ENCODE data around the gene RFT1. TPM values are rescaled to one million over a fixed set of nuclear protein-coding genes. Genes with fewer than 3 reads are reported as not detected.

The RFT1 gene
- total RNA-seq, 2 experiments from 2014 or later = 8.5 to 10.2 TPM

- intact Hi-C loops (cut with DNase I, micrococcal nuclease) = no loop called here
- Mint-ChIP-seq H3K4me3 (no peak overlapping the region), H3K36me3 (ENCODE audit: low read depth) (no peaks in the 10 kb centered on the region), H3K9me3 (no peaks in the 10 kb centered on the region), H3K27ac (no peak overlapping the region), H3K4me1 (ENCODE audit: low read depth) (no peaks in the 10 kb centered on the region), H3K27me3 (peaks cover 23% of the 10 kb centered on the region)
- ChIA-PET POLR2A (interaction anchor here (0.8 kb wide), 1 partner anchor 10 kb away, joined by 3 read pairs; no protein-coding TSS in a partner anchor), CTCF (no interaction called here)
- ATAC-seq (ENCODE audit: poor library complexity) (no peak), DNase-seq (no peak)
- no peak overlapping the region for H3K27ac ChIP-seq (ENCODE audit: low read depth in 1 of 2, low read length in 2 of 2)
- peaks cover 12 to 17% of the 10 kb centered on the region in 2 experiments for H3K27me3 ChIP-seq (ENCODE audit: control insufficient read depth in 1 of 2, insufficient read depth in 2 of 2, low read length in 2 of 2)
- H3K4me1 ChIP-seq (ENCODE audit: insufficient read depth, low read length) = no peaks in the 10 kb centered on the region
- no peak overlapping the region for H3K4me3 ChIP-seq (ENCODE audit: low read length)
- no peak for TF ChIP-seq CTCF (IDR thresholded peaks at IDR 0.05)
- H3K9me3 ChIP-seq (ENCODE audit: control insufficient read depth in 1 of 2, insufficient read depth in 1 of 2, low read length in 2 of 2) = peaks cover 0 to 3% of the 10 kb centered on the region in 2 experiments
- H3K36me3 ChIP-seq (ENCODE audit: insufficient read depth, low read length) = no peaks in the 10 kb centered on the region
These were observed 20.2 kb upstream of the RFT1 start for GRCh38 chr3:53150247-53151085.

GRCh38 chr3:53149699-53150098, 19.5 kb upstream of the RFT1 start:
- ATAC-seq (ENCODE audit: poor library complexity) (no peak), DNase-seq (no peak)
- H3K36me3 Mint-ChIP-seq (ENCODE audit: low read depth) = no peaks in the 10 kb centered on the region
- H3K4me1 Mint-ChIP-seq (ENCODE audit: low read depth) = no peaks in the 10 kb centered on the region
- H3K4me3 Mint-ChIP-seq = no peak overlapping the region
- no peaks in the 10 kb centered on the region for H3K36me3 ChIP-seq (ENCODE audit: insufficient read depth, low read length)
- no peaks in the 10 kb centered on the region for H3K4me1 ChIP-seq (ENCODE audit: insufficient read depth, low read length)
- peaks cover 19% of the 10 kb centered on the region for H3K27me3 Mint-ChIP-seq
- no peak overlapping the region for H3K4me3 ChIP-seq (ENCODE audit: low read length)
- peaks cover 0 to 1% of the 10 kb centered on the region in 2 experiments for H3K9me3 ChIP-seq (ENCODE audit: control insufficient read depth in 1 of 2, insufficient read depth in 1 of 2, low read length in 2 of 2)
- ChIA-PET POLR2A (interaction anchor here (0.8 kb wide), 1 partner anchor 11 kb away, joined by 3 read pairs; no protein-coding TSS in a partner anchor), CTCF (no interaction called here)
- no peak overlapping the region for H3K27ac Mint-ChIP-seq
- no peaks in the 10 kb centered on the region for H3K9me3 Mint-ChIP-seq
- intact Hi-C loops (cut with DNase I, micrococcal nuclease) = no loop called here
- no peak for TF ChIP-seq CTCF (IDR thresholded peaks at IDR 0.05)
- H3K27ac ChIP-seq (ENCODE audit: low read depth in 1 of 2, low read length in 2 of 2) = no peak overlapping the region
- H3K27me3 ChIP-seq (ENCODE audit: control insufficient read depth in 1 of 2, insufficient read depth in 2 of 2, low read length in 2 of 2) = peaks cover 5 to 10% of the 10 kb centered on the region in 2 experiments

- TF ChIP-seq CTCF (IDR thresholded peaks at IDR 0.05) = no peak
- ATAC-seq (ENCODE audit: poor library complexity) (no peak), DNase-seq (no peak)
- Histone ChIP-seq H3K9me3 (ENCODE audit: control insufficient read depth in 1 of 2, insufficient read depth in 1 of 2, low read length in 2 of 2) (no peaks in the 10 kb centered on the region), H3K36me3 (ENCODE audit: insufficient read depth, low read length) (no peaks in the 10 kb centered on the region), H3K27ac (ENCODE audit: low read depth in 1 of 2, low read length in 2 of 2) (no peak overlapping the region), H3K27me3 (ENCODE audit: control insufficient read depth in 1 of 2, insufficient read depth in 2 of 2, low read length in 2 of 2) (peaks cover 0 to 5% of the 10 kb centered on the region in 2 experiments), H3K4me1 (ENCODE audit: insufficient read depth, low read length) (no peaks in the 10 kb centered on the region), H3K4me3 (ENCODE audit: low read length) (no peak overlapping the region)
- intact Hi-C loops (cut with DNase I, micrococcal nuclease) = no loop called here
- ChIA-PET POLR2A (interaction anchor here (0.8 kb wide), 1 partner anchor 11 kb away, joined by 3 read pairs; no protein-coding TSS in a partner anchor), CTCF (no interaction called here)
- Mint-ChIP-seq H3K4me1 (ENCODE audit: low read depth) (no peaks in the 10 kb centered on the region), H3K36me3 (ENCODE audit: low read depth) (no peaks in the 10 kb centered on the region), H3K9me3 (no peaks in the 10 kb centered on the region), H3K27me3 (peaks cover 14% of the 10 kb centered on the region), H3K27ac (no peak overlapping the region), H3K4me3 (no peak overlapping the region)
These were observed 18.9 kb upstream of the RFT1 start for GRCh38 chr3:53149006-53149690.
